ENCODE results near the gene PTMS.
"Not testable (repeated sequence)": the region's sequence is repeated elsewhere in the genome, so short reads cannot be mapped to it uniquely, and the experiment has no call there.

The PTMS gene

GRCh38 chr12:6765634-6766581, at the start of gene PTMS:
PTMS (plus strand) TSS chr12:6766363; CDS start chr12:6766706, 343 bp downstream.
- DNase-seq (ENCODE audit: low read depth), result no peak

GRCh38 chr12:6716874-6717437, 49.2 kb upstream of the PTMS start:
- no peak for DNase-seq (ENCODE audit: low read depth)

GRCh38 chr12:6722863-6723262, 43.3 kb upstream of the PTMS start:
- no peak for DNase-seq (ENCODE audit: low read depth)

- DNase-seq (ENCODE audit: low read depth), result peak; percentile 91
These were observed 42.4 kb upstream of the PTMS start, which contains the start of gene COPS7A for GRCh38 chr12:6723607-6724408. COPS7A (plus strand) TSS chr12:6724046; CDS start chr12:6724657, 611 bp downstream.

- no peak for DNase-seq (ENCODE audit: low read depth)
These were observed 41.8 kb upstream of the PTMS start for GRCh38 chr12:6724409-6724797.

GRCh38 chr12:6725350-6725749, 40.8 kb upstream of the PTMS start:
- no peak for DNase-seq (ENCODE audit: low read depth)

GRCh38 chr12:6729186-6729585, 37.0 kb upstream of the PTMS start:
- no peak for DNase-seq (ENCODE audit: low read depth)

GRCh38 chr12:6730169-6730568, 36.0 kb upstream of the PTMS start:
- DNase-seq (ENCODE audit: low read depth), result no peak

GRCh38 chr12:6734506-6735387, 31.4 kb upstream of the PTMS start:
- DNase-seq (ENCODE audit: low read depth), result no peak

- DNase-seq (ENCODE audit: low read depth), result no peak
These were observed 30.5 kb upstream of the PTMS start for GRCh38 chr12:6735448-6736191.

- DNase-seq (ENCODE audit: low read depth), result no peak
These were observed 29.4 kb upstream of the PTMS start for GRCh38 chr12:6736754-6737153.

- not testable (repeated sequence) for DNase-seq (ENCODE audit: low read depth)
These were observed 24.1 kb upstream of the PTMS start for GRCh38 chr12:6742080-6742479.

GRCh38 chr12:6742834-6743233, 23.3 kb upstream of the PTMS start:
- no peak for DNase-seq (ENCODE audit: low read depth)

- DNase-seq (ENCODE audit: low read depth), result not testable (repeated sequence)
These were observed 22.9 kb upstream of the PTMS start for GRCh38 chr12:6743300-6743699.

GRCh38 chr12:6745741-6746525, 20.2 kb upstream of the PTMS start:
- DNase-seq (ENCODE audit: low read depth), result no peak

GRCh38 chr12:6747216-6747615, 18.9 kb upstream of the PTMS start:
- DNase-seq (ENCODE audit: low read depth), result no peak

- no peak for DNase-seq (ENCODE audit: low read depth)
These were observed 17.4 kb upstream of the PTMS start for GRCh38 chr12:6748761-6749160.

- no peak for DNase-seq (ENCODE audit: low read depth)
These were observed 15.7 kb upstream of the PTMS start for GRCh38 chr12:6750506-6750905.

GRCh38 chr12:6751767-6752166, 14.4 kb upstream of the PTMS start:
- DNase-seq (ENCODE audit: low read depth), result no peak

Measured in stimulated activated CD8-positive, alpha-beta memory T cell treated with anti-CD3 and anti-CD28 coated beads, Interleukin-7, amount 100 ng/mL, for 24 hours (primary cell).